GM10847 (cell line): ENCODE measurements around the gene CTNND2.

Experiments used
- POLR2A ChIP-seq: IDR thresholded peaks from 2 replicates; pipeline ENCODE4 v1.6.1; 2011; ENCODE audit not compliant: insufficient read length; ENCODE audit errors: extremely low read depth

The CTNND2 gene

DNA sequence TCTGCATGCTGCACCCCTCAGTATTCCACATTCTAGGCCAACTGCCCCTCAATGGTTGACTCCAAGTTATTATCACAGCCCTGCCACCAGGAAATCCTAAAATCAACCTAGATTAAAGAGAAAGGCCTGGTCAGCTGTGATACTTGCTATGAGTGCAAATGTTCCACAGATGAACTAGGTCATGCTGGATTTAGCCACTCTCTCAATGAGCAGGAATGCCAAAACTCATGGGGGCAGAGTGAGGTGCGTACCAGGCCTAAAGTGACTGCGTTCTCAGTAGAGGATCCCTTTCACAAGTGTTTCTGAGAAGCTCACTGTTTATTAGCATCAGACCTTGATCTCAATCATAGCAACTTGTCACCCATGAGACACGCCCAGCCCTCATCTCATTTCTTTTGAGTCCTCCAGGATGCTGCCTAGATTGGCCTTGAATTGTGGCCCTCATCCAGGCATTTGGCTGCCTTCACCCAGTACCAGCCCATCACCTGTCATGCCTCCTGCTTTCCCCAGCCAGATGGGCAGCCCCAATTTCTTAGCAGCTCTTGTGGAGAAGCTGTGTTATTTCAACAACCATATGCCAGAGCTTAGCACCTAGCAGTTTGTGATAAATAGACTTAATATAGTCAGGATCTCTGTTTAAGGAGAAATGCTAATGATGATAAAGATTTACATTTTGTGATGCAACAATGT is 383.9 kb downstream of the CTNND2 start:
- TF ChIP-seq POLR2A = no peak

DNA sequence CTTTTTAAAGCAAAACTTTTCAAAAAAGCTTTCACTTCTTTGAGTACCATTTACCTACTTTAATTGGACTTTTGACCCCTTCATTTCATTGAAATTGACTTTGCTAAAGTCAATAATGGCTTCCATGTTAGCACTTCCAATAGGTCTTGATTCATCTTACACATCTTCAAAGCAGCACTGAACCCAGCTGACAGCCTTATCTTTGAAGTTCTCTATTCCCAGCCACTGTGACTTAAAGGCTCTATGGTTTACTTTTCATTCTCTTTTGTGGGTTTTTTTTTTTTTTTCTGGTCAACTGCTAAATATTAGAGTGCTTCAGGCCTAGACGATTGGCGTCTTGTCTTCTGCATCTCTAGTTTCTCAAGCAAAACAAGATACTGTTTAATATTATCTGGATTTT is 385.0 kb downstream of the CTNND2 start:
- no peak for TF ChIP-seq POLR2A

- TF ChIP-seq POLR2A = no peak
These were observed 385.6 kb downstream of the CTNND2 start for GRCh38 chr5:11518676-11519075.

DNA sequence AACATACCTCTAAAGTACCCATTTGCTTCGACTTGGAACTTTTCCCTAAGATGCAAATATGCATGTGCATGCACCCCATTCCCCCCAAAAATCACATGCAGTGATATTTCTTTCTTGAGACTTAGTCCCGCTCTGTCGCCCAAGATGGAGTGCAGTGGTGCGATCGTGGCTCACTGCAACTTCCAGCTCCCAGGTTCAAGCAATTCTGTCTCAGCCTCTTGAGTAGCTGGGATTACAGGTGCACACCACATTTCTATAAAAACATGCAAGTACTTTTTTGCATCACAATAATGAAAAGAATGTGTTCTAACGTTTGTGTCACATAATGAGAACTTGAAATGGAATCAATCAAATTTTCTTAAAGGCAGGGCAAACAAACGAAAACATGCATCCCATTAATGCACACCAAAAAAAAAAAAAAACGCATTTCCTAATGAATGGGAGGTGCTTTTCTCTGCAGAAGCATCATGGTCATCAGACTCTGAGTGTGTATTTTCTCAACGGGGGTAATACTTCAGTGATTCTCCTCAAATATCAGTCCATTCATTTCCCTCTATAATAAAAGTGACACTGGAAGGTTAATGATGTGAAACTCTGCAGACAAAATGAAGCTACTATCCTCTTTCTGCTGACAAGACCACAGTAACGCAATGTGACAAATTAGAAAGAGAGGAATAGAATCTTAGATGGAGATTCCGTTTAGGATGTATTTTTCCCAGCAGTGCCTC is 389.4 kb downstream of the CTNND2 start:
- TF ChIP-seq POLR2A = no peak

GRCh38 chr5:11511878-11512277 is 392.4 kb downstream of the CTNND2 start:
- TF ChIP-seq POLR2A = no peak

GRCh38 chr5:11510889-11511288 is 393.4 kb downstream of the CTNND2 start:
- no peak for TF ChIP-seq POLR2A

GRCh38 chr5:11509793-11510192 is 394.5 kb downstream of the CTNND2 start:
- no peak for TF ChIP-seq POLR2A

- TF ChIP-seq POLR2A = no peak
These were observed 396.9 kb downstream of the CTNND2 start for GRCh38 chr5:11507156-11507910.

GRCh38 chr5:11504886-11505193 is 399.4 kb downstream of the CTNND2 start:
- TF ChIP-seq POLR2A = no peak

DNA sequence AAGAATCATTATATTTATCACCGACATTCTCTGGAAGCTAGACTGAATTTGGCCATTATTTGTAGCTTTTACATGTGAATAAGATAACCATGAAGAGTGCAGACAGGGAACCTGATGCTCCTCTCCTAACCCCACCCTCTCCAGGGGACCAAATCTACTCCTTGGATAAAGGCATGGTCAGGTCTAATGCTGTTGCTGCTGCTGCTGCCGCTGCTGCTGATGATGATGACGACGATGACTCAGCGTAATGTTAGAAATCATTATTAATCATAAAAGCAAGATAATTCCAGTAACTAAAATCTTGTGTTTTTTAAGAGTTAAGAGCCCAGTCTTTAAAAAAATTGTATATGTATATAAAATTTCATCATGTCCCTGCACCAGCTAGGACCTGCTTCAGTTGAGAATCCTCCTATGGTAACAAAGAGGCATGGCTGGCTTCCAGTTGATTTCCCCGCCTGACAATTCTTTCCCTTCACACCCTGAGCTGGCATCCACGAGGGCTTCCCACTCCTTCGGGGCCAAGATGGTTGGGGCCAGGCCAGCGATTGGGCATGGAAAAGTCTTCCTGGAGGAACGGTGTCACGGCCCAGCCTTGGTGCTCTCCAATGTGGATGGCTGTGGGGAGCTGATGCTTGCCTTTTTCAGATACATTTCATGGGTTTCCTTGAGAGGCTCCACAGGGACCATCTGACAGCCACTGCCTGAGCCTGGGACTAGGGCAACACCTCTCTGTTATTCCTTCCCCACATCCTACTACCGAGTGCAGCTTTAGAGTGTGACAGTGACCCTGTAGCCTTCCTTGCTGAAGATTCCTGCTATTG is 400.0 kb downstream of the CTNND2 start:
- no peak for TF ChIP-seq POLR2A

DNA sequence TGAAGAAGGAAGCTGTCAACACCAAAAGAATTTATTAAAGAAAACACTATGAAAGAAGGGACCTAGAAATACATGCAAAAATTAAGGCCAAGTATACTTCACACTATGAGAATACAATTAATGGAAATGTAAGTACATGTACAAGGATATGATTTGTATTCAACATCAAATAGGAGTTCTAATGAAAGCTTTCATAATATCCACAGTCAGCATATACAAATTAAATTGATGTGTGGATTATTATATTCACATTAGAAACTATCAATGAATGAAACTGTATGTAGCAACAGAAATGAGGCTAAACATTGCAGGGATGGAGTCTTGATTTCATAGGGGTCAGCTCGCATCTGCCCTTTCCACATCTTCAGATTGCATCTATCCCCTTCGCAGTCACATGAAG is 401.5 kb downstream of the CTNND2 start:
- no peak for TF ChIP-seq POLR2A

GRCh38 chr5:11497651-11498050 is 406.6 kb downstream of the CTNND2 start:
- no peak for TF ChIP-seq POLR2A

GRCh38 chr5:11496137-11496719 is 408.0 kb downstream of the CTNND2 start:
- no peak for TF ChIP-seq POLR2A

DNA sequence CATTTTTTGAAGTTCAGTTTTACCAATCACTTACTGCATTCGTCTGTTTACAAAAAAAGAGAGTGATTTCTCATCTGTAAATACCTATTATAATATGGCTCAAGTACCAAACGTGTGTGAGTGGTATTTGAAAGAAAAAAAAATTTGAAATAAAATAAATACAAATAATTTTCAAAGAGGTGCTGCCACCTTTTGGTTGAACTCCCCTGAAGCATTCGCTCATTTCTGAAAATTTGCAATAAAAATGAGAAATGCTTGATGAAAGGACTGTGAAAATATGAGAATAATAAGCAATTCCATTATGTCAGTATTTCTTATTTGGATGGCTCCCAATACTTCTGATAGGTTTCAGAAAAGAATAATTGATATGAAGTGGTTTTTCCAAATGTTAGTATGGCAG is 409.9 kb downstream of the CTNND2 start:
- no peak for TF ChIP-seq POLR2A

GRCh38 chr5:11491404-11492075 is 412.7 kb downstream of the CTNND2 start:
- TF ChIP-seq POLR2A = no peak

DNA sequence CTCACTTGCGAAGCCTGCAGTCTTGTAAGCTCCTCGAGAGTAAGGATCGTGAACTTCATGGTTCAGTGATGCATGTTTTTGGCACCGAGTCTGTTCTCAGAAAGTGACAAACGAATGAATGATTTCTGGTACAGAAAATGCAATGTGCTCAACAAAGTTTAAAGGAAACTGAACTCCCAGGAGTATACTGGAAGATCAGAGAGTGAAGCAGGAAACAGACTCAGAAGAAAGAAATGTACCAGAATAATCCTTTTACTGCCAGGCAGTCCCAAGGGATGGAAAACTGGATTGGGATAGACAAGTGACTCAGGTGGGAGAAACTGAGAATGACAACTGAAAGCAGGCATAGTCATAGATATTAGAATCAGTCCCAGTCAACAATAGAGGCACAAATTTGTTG is 420.6 kb downstream of the CTNND2 start:
- TF ChIP-seq POLR2A = no peak
